Esophagus (tissue), 2 donors: ENCODE measurements around the gene VSIG2. TPM values are rescaled to one million over a fixed set of nuclear protein-coding genes. Genes with fewer than 3 reads are reported as not detected.
"Not testable (repeated sequence)": the region's sequence is repeated elsewhere in the genome, so short reads cannot be mapped to it uniquely, and the experiment has no call there.

Source experiments
- H3K27ac ChIP-seq, 2 donors: one replicate each; pipeline ENCODE4 v1.5.1; 2013; ENCODE audit warnings: low read depth in 2 of 2, mild to moderate bottlenecking in 2 of 2, inconsistent platforms in 1 of 2, low read length in 1 of 2, moderate library complexity in 1 of 2
- H3K27me3 ChIP-seq, 2 donors: one replicate each; pipeline ENCODE4 v1.6.1; 2013; ENCODE audit warnings: low read length in 2 of 2, control low read depth in 1 of 2, mild to moderate bottlenecking in 1 of 2; ENCODE audit not compliant: insufficient read depth in 2 of 2, control insufficient read depth in 1 of 2
- H3K36me3 ChIP-seq, 2 donors: one replicate each; pipeline ENCODE4 v1.6.1; 2013; ENCODE audit warnings: low read length in 1 of 2; ENCODE audit not compliant: control insufficient read depth in 2 of 2, insufficient read depth in 2 of 2
- H3K4me1 ChIP-seq, 2 donors: one replicate each; pipeline ENCODE4 v1.6.1; 2013; ENCODE audit warnings: low read length in 1 of 2; ENCODE audit not compliant: control insufficient read depth in 2 of 2, insufficient read depth in 2 of 2
- H3K4me3 ChIP-seq, 2 donors: one replicate each; pipeline ENCODE4 v1.5.1; 2013; ENCODE audit warnings: low read length in 2 of 2, mild to moderate bottlenecking in 2 of 2, low read depth in 1 of 2, moderate library complexity in 1 of 2
- H3K9me3 ChIP-seq, 2 donors: one replicate each; pipeline ENCODE4 v1.6.1; 2013; ENCODE audit warnings: mild to moderate bottlenecking in 2 of 2, low read depth in 1 of 2, low read length in 1 of 2, moderate library complexity in 1 of 2; ENCODE audit not compliant: control insufficient read depth in 2 of 2, insufficient read depth in 1 of 2
- WGBS, 2 donors: extraction: QIAGEN DNeasy Blood & Tissue Kit; methylation state at CpG; one replicate each; pipeline ENCODE4 v1.1.7; 2013; 5-methylcytosine and 5-hydroxymethylcytosine counted together
- polyA plus RNA-seq, 2 donors: library from polyadenylated mRNA; stranded (reverse); fragments of 200-250 nt; gene quantifications; one replicate each; pipeline ENCODE4 v1.2.3, GENCODE V29; 2013
- donor health status: healthy with polysubstance abuse.
- donor health status: Bipolar disorder and iron deficiency.

VSIG2 gene
- polyA plus RNA-seq, 2 donors = 9.7 to 51.4 TPM

- no peaks in the 10 kb centered on the region for H3K36me3 ChIP-seq
- H3K27me3 ChIP-seq = no peaks in the 10 kb centered on the region
- H3K4me3 ChIP-seq = no peak overlapping the region
- no peaks in the 10 kb centered on the region for H3K9me3 ChIP-seq
- H3K27ac ChIP-seq = no peak overlapping the region
- peaks cover 0 to 4% of the 10 kb centered on the region in 2 donors for H3K4me1 ChIP-seq
Observed at GRCh38 chr11:124788521-124788920, 36.5 kb upstream of the VSIG2 start.

GRCh38 chr11:124784051-124784450, 32.0 kb upstream of the VSIG2 start:
- no peaks in the 10 kb centered on the region for H3K27me3 ChIP-seq
- no peaks in the 10 kb centered on the region for H3K36me3 ChIP-seq
- H3K4me3 ChIP-seq = no peak overlapping the region
- H3K4me1 ChIP-seq = no peaks in the 10 kb centered on the region
- WGBS, 2 donors = 92 to 94% methylated on average over 2 of the region's 2 CpGs
- H3K9me3 ChIP-seq = no peaks in the 10 kb centered on the region
- no peak overlapping the region for H3K27ac ChIP-seq

- H3K9me3 ChIP-seq = no peaks in the 10 kb centered on the region
- H3K27me3 ChIP-seq = no peaks in the 10 kb centered on the region
- H3K36me3 ChIP-seq = no peaks in the 10 kb centered on the region
- no peak overlapping the region for H3K4me3 ChIP-seq
- no peak overlapping the region for H3K27ac ChIP-seq
- WGBS, 2 donors = 92% methylated on average over 4 of the region's 4 CpGs
- H3K4me1 ChIP-seq = no peaks in the 10 kb centered on the region
Observed at GRCh38 chr11:124783002-124783401, 30.9 kb upstream of the VSIG2 start.

GRCh38 chr11:124779568-124779967, 27.5 kb upstream of the VSIG2 start:
- WGBS, 2 donors = 31 to 49% methylated on average over 1 of the region's 1 CpG
- Histone ChIP-seq H3K36me3 (no peaks in the 10 kb centered on the region), H3K27ac (no peak overlapping the region), H3K4me3 (no peak overlapping the region), H3K27me3 (no peaks in the 10 kb centered on the region), H3K9me3 (no peaks in the 10 kb centered on the region), H3K4me1 (no peaks in the 10 kb centered on the region)

- Histone ChIP-seq H3K36me3 (no peaks in the 10 kb centered on the region), H3K27me3 (no peaks in the 10 kb centered on the region), H3K9me3 (no peaks in the 10 kb centered on the region), H3K27ac (no peak overlapping the region), H3K4me1 (no peaks in the 10 kb centered on the region), H3K4me3 (no peak overlapping the region)
- 86 to 89% methylated on average over 2 of the region's 2 CpGs for WGBS, 2 donors
Observed at GRCh38 chr11:124778281-124778680, 26.2 kb upstream of the VSIG2 start.

GRCh38 chr11:124776865-124777645, 25.0 kb upstream of the VSIG2 start:
- Histone ChIP-seq H3K27me3 (no peaks in the 10 kb centered on the region), H3K36me3 (peaks cover 0 to 4% of the 10 kb centered on the region in 2 donors), H3K9me3 (no peaks in the 10 kb centered on the region), H3K4me1 (no peaks in the 10 kb centered on the region), H3K27ac (peak overlapping the region in 1 of 2 donors; percentile 14), H3K4me3 (no peak overlapping the region)
- 78 to 82% methylated on average over 7 of the region's 7 CpGs for WGBS, 2 donors

GRCh38 chr11:124770959-124771358, 18.9 kb upstream of the VSIG2 start:
- peaks cover 4 to 10% of the 10 kb centered on the region in 2 donors for H3K36me3 ChIP-seq
- H3K27ac ChIP-seq, H3K9me3 ChIP-seq, H3K4me3 ChIP-seq, H3K4me1 ChIP-seq, H3K27me3 ChIP-seq: not testable (repeated sequence)
- WGBS, 2 donors = 92% methylated on average over 6 of the region's 6 CpGs

GRCh38 chr11:124769806-124770774, 18.0 kb upstream of the VSIG2 start:
- 96 to 99% methylated on average over 8 of the region's 8 CpGs for WGBS, 2 donors
- H3K4me1 ChIP-seq = no peaks in the 10 kb centered on the region
- H3K4me3 ChIP-seq = no peak overlapping the region
- H3K36me3 ChIP-seq = peaks cover 4 to 10% of the 10 kb centered on the region in 2 donors
- H3K9me3 ChIP-seq = no peaks in the 10 kb centered on the region
- no peaks in the 10 kb centered on the region for H3K27me3 ChIP-seq
- no peak overlapping the region for H3K27ac ChIP-seq

GRCh38 chr11:124768914-124769313, 16.9 kb upstream of the VSIG2 start:
- H3K27ac ChIP-seq = no peak overlapping the region
- H3K4me1 ChIP-seq = no peaks in the 10 kb centered on the region
- no peaks in the 10 kb centered on the region for H3K9me3 ChIP-seq
- H3K27me3 ChIP-seq = no peaks in the 10 kb centered on the region
- WGBS, 2 donors = 75 to 86% methylated on average over 8 of the region's 8 CpGs
- H3K36me3 ChIP-seq = peaks cover 4 to 10% of the 10 kb centered on the region in 2 donors
- H3K4me3 ChIP-seq = no peak overlapping the region
